Trophoblast cell (in vitro differentiated cells and primary cell): ENCODE results near the gene PBX3.
A peak's percentile ranks its signal among the peaks of the same experiment; 100 is the strongest.

ENCODE experiments used
- DNase-seq, 2 donors: peaks; one replicate each; pipeline ENCODE4 v3.0.0-alpha.2; 2016
- H2AFZ ChIP-seq: 2 replicates; pipeline ENCODE4 v1.6.1; 2013; ENCODE audit warnings: low read length, moderate library complexity, mild to moderate bottlenecking; ENCODE audit not compliant: insufficient read depth, poor library complexity
- H2AK5ac ChIP-seq: 2 replicates; pipeline ENCODE4 v1.6.1; 2013; ENCODE audit warnings: mild to moderate bottlenecking, low read length
- H2BK120ac ChIP-seq: 2 replicates; pipeline ENCODE4 v1.6.1; 2013; ENCODE audit warnings: low read length, mild to moderate bottlenecking, moderate library complexity; ENCODE audit not compliant: insufficient read depth, poor library complexity
- H2BK12ac ChIP-seq: 2 replicates; pipeline ENCODE4 v1.6.1; 2013; ENCODE audit warnings: mild to moderate bottlenecking, low read length, moderate library complexity
- H2BK5ac ChIP-seq: 2 replicates; pipeline ENCODE4 v1.6.1; 2013; ENCODE audit warnings: low read length, low read depth, moderate library complexity, mild to moderate bottlenecking; ENCODE audit not compliant: poor library complexity
- H3K14ac ChIP-seq: 2 replicates; pipeline ENCODE4 v1.6.1; 2013; ENCODE audit warnings: mild to moderate bottlenecking, low read length
- H3K18ac ChIP-seq: 2 replicates; pipeline ENCODE4 v1.6.1; 2013; ENCODE audit warnings: mild to moderate bottlenecking, low read length
- H3K23ac ChIP-seq: 2 replicates; pipeline ENCODE4 v1.6.1; 2013; ENCODE audit warnings: low read length
- H3K27ac ChIP-seq: 2 replicates; pipeline ENCODE4 v1.5.1; 2013; ENCODE audit warnings: low read depth, mild to moderate bottlenecking, inconsistent platforms, low read length, moderate library complexity
- H3K27me3 ChIP-seq: 2 replicates; pipeline ENCODE4 v1.6.1; 2013; ENCODE audit warnings: inconsistent platforms, mild to moderate bottlenecking, low read length, moderate library complexity; ENCODE audit not compliant: insufficient read depth
- H3K36me3 ChIP-seq, 2 experiments: 1 replicate in 1 of 2; 2 replicates in 1 of 2; pipeline ENCODE4 v1.6.1; 2013; ENCODE audit warnings: low read length in 2 of 2, mild to moderate bottlenecking in 2 of 2, moderate library complexity in 1 of 2; ENCODE audit not compliant: insufficient read depth in 2 of 2, control insufficient read depth in 1 of 2
- H3K4ac ChIP-seq: 2 replicates; pipeline ENCODE4 v1.6.1; 2013; ENCODE audit warnings: low read depth, mild to moderate bottlenecking, low read length, moderate library complexity
- H3K4me1 ChIP-seq, 2 experiments: 1 replicate in 1 of 2; 2 replicates in 1 of 2; pipeline ENCODE4 v1.6.1; 2013; ENCODE audit warnings: low read length in 2 of 2, mild to moderate bottlenecking in 2 of 2, moderate library complexity in 1 of 2; ENCODE audit not compliant: insufficient read depth in 2 of 2, control insufficient read depth in 1 of 2
- H3K4me2 ChIP-seq: 2 replicates; pipeline ENCODE4 v1.6.1; 2013; ENCODE audit warnings: inconsistent platforms, mild to moderate bottlenecking, low read length, moderate library complexity
- H3K4me3 ChIP-seq: 2 replicates; pipeline ENCODE4 v1.5.1; 2013; ENCODE audit warnings: mild to moderate bottlenecking, low read depth, low read length, inconsistent platforms
- H3K79me1 ChIP-seq: one replicate; pipeline ENCODE4 v1.6.1; 2013; ENCODE audit warnings: low read length
- H3K79me2 ChIP-seq: 2 replicates; pipeline ENCODE4 v1.6.1; 2013; ENCODE audit warnings: low read length, mild to moderate bottlenecking; ENCODE audit not compliant: control insufficient read depth, insufficient read depth, poor library complexity
- H3K9ac ChIP-seq: 2 replicates; pipeline ENCODE4 v1.6.1; 2013; ENCODE audit warnings: mild to moderate bottlenecking, low read length
- H3K9me3 ChIP-seq: 2 replicates; pipeline ENCODE4 v1.6.1; 2013; ENCODE audit warnings: low read depth, mild to moderate bottlenecking, control low read depth, inconsistent platforms, low read length; ENCODE audit not compliant: insufficient read depth
- H4K12ac ChIP-seq: 2 replicates; pipeline ENCODE4 v1.6.1; 2013; ENCODE audit warnings: low read depth, mild to moderate bottlenecking, low read length, moderate library complexity
- H4K8ac ChIP-seq: 2 replicates; pipeline ENCODE4 v1.6.1; 2013; ENCODE audit warnings: low read depth, mild to moderate bottlenecking, low read length, moderate library complexity
- H4K91ac ChIP-seq: one replicate; pipeline ENCODE4 v1.6.1; 2013; ENCODE audit warnings: low read depth, mild to moderate bottlenecking, low read length, moderate library complexity
- WGBS: extraction: QIAGEN DNeasy Blood & Tissue Kit; methylation state at CpG from one replicate; pipeline ENCODE4 v1.1.7; 2013; ENCODE audit warnings: missing lambda C conversion rate; ENCODE audit not compliant: insufficient read length, insufficient coverage; ENCODE audit errors: extremely low coverage; 5-methylcytosine and 5-hydroxymethylcytosine counted together

Gene PBX3

DNA sequence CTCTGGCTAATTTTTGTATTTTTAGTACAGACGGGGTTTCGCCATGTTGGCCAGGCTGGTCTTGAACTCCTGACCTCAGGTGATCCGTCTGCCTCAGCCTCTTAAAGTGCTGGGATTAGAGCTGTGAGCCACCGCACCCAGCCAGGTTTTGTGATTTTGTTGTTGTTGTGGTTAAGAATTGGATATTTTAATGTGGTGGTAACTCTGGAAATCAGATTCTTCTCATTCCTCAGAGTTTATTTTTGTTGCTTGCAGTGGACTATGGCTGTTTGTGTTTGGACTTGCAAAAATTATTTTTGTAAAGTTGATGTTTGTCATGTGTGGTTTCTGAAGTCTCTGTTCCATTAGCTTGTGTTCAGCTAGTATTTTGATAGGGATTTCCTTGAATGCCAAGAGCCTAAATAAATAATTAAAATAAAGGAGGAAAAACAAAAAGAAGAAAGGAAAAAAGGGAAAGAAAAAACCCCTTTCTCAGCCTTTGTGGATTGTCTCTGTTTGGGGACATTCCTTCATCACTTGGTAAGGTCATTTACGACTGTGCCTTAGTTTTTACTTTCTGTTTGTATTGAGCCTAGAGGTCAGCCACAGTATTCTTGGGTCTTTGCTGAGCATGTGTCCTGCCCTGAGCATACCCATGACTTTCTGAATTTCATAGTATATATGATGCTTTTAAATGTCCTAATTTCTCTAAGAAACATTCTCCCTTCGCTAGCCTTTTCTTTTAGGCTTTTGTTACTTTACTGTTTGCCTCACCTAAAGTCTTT lies 37.3 kb downstream of the PBX3 start:
- WGBS: no CpG with 5 or more reads among the region's 6 CpGs
- no peak overlapping the region for H4K8ac ChIP-seq
- no peak overlapping the region for H3K27ac ChIP-seq
- H3K4me1 ChIP-seq: no peaks in the 10 kb centered on the region
- H2BK12ac ChIP-seq: no peak overlapping the region
- H3K18ac ChIP-seq: no peak overlapping the region
- no peaks in the 10 kb centered on the region for H3K79me2 ChIP-seq
- H3K4me2 ChIP-seq: no peak overlapping the region
- H2AFZ ChIP-seq: no peak overlapping the region
- no peak overlapping the region for H3K9ac ChIP-seq
- no peak overlapping the region for H2BK120ac ChIP-seq
- H3K36me3 ChIP-seq: no peaks in the 10 kb centered on the region
- no peak overlapping the region for H3K23ac ChIP-seq
- DNase-seq: no peak
- H3K14ac ChIP-seq: no peak overlapping the region
- H3K4me3 ChIP-seq: no peak overlapping the region
- no peaks in the 10 kb centered on the region for H3K79me1 ChIP-seq
- no peaks in the 10 kb centered on the region for H3K27me3 ChIP-seq
- no peak overlapping the region for H3K4ac ChIP-seq
- H2AK5ac ChIP-seq: no peak overlapping the region
- peaks cover 4% of the 10 kb centered on the region for H3K9me3 ChIP-seq
- no peak overlapping the region for H2BK5ac ChIP-seq
- H4K12ac ChIP-seq: no peak overlapping the region
- H4K91ac ChIP-seq: no peak overlapping the region

DNA sequence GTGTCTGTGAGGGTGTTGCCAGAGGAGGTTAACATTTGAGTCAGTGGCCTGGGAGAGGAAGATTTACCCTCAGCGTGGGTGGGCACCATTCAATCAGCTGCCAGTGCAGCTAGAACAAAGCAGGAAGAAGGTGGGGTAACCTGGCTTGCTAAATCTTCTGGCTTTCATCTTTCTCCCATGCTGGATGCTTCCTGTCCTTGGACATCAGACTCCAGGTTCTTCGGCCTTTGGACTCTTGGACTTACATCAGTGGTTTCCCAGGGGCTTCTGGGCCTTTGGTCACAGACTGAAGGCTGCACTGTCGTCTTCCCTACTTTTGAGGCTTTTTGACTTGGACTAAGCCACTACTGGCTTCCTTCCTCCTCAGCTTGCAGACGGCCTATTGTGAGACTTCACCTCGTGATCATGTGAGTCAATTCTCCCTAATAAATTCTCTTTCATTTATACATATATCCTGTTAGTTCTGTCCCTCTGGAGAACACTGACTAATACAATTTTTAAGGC lies 38.1 kb downstream of the PBX3 start:
- Histone ChIP-seq H3K36me3 (no peaks in the 10 kb centered on the region), H3K27me3 (no peaks in the 10 kb centered on the region), H3K79me2 (no peaks in the 10 kb centered on the region), H3K4me1 (no peaks in the 10 kb centered on the region), H4K91ac (no peak overlapping the region), H3K4ac (no peak overlapping the region), H3K23ac (no peak overlapping the region), H4K8ac (no peak overlapping the region), H3K4me2 (no peak overlapping the region), H2AK5ac (no peak overlapping the region), H2BK12ac (no peak overlapping the region), H3K9ac (no peak overlapping the region), H3K9me3 (peaks cover 3% of the 10 kb centered on the region), H2BK120ac (no peak overlapping the region), H4K12ac (no peak overlapping the region), H2AFZ (no peak overlapping the region), H3K14ac (no peak overlapping the region), H2BK5ac (no peak overlapping the region), H3K79me1 (no peaks in the 10 kb centered on the region), H3K27ac (no peak overlapping the region), H3K4me3 (no peak overlapping the region), H3K18ac (no peak overlapping the region)
- WGBS: no CpG with 5 or more reads among the region's 5 CpGs
- peak in 1 of 2 donors; percentile 15 for DNase-seq

DNA sequence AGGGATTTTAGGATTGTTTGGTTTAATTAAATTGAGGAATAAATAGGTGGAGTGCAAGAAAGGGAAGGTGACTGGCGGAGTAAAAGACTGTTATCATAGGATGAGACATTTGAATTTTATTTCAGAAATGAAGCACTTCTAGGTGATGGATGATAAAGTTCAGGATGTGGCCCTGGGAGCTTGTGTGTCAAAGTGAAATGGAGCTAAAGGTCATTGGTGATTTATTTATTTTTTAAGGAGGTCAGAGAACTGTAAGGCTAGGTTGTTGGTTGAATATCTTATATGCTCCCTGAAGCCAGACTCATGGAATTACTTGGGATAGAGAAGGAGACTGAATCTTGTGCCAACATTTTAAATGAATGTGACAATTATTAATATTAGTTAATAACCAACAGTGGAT lies 40.5 kb downstream of the PBX3 start:
- H3K9me3 ChIP-seq: no peaks in the 10 kb centered on the region
- no peak overlapping the region for H2AK5ac ChIP-seq
- H3K9ac ChIP-seq: no peak overlapping the region
- H4K91ac ChIP-seq: no peak overlapping the region
- no peak overlapping the region for H3K18ac ChIP-seq
- no peak overlapping the region for H2BK5ac ChIP-seq
- no peaks in the 10 kb centered on the region for H3K36me3 ChIP-seq
- H4K8ac ChIP-seq: no peak overlapping the region
- no peak overlapping the region for H3K4me3 ChIP-seq
- no peak overlapping the region for H2BK120ac ChIP-seq
- H3K27me3 ChIP-seq: no peaks in the 10 kb centered on the region
- H3K23ac ChIP-seq: no peak overlapping the region
- no peak overlapping the region for H3K27ac ChIP-seq
- H3K14ac ChIP-seq: no peak overlapping the region
- H3K4ac ChIP-seq: no peak overlapping the region
- H3K79me1 ChIP-seq: no peaks in the 10 kb centered on the region
- H3K4me1 ChIP-seq: no peaks in the 10 kb centered on the region
- H2AFZ ChIP-seq: no peak overlapping the region
- 100% methylated on average over 1 of the region's 1 CpG for WGBS
- no peak overlapping the region for H3K4me2 ChIP-seq
- no peaks in the 10 kb centered on the region for H3K79me2 ChIP-seq
- H2BK12ac ChIP-seq: no peak overlapping the region
- H4K12ac ChIP-seq: no peak overlapping the region
- no peak for DNase-seq

DNA sequence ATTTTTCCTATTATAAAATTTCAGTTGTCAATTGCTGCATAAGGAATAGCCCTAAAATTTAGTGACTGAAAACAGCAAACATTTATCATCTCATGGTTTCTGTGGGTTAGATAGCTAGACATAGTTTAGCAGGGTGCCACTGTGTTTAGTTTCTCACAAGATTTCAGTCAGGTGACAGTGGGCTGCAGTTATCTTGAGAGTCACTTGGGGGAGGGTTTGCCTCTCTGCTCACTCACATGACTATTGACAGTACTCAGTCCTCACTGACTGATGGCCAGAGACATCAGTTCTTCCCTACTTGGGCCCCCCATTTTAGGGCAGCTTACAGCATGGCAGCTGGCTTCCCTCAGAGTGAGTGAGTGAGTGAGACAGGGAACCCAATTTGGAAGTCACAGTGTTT lies 42.0 kb downstream of the PBX3 start:
- Histone ChIP-seq H2AFZ (no peak overlapping the region), H3K36me3 (no peaks in the 10 kb centered on the region), H3K4me1 (no peaks in the 10 kb centered on the region), H3K79me1 (no peaks in the 10 kb centered on the region), H3K9ac (no peak overlapping the region), H3K4me2 (no peak overlapping the region), H3K27me3 (no peaks in the 10 kb centered on the region), H3K9me3 (no peaks in the 10 kb centered on the region), H3K23ac (peak overlapping the region; percentile 98), H4K91ac (no peak overlapping the region), H2AK5ac (no peak overlapping the region), H3K79me2 (no peaks in the 10 kb centered on the region), H4K12ac (no peak overlapping the region), H2BK12ac (no peak overlapping the region), H4K8ac (no peak overlapping the region), H3K27ac (no peak overlapping the region), H3K4me3 (no peak overlapping the region), H3K4ac (no peak overlapping the region), H2BK120ac (no peak overlapping the region), H2BK5ac (no peak overlapping the region), H3K18ac (no peak overlapping the region), H3K14ac (no peak overlapping the region)
- no peak for DNase-seq
